Embryonic facial prominence (tissue), 1 donor: ENCODE data around the gene FGG.

Experiments used
- DNase-seq: peaks from one replicate; pipeline ENCODE4 v3.0.0-alpha.2; 2016; ENCODE audit errors: extremely low spot score

The FGG gene

GRCh38 chr4:154612472-154613414 lies at the start of gene FGG:
Gene FGG (minus strand): TSS chr4:154612656. CDS start chr4:154612609, 47 bp downstream.
- no peak for DNase-seq

GRCh38 chr4:154660052-154660451 lies 47.6 kb upstream of the FGG start:
- no peak for DNase-seq

GRCh38 chr4:154658680-154659405 lies 46.4 kb upstream of the FGG start:
- DNase-seq, result no peak

GRCh38 chr4:154643493-154643892 lies 31.0 kb upstream of the FGG start:
- no peak for DNase-seq

- DNase-seq, result no peak
Measured at GRCh38 chr4:154642373-154643009, 30.0 kb upstream of the FGG start.

GRCh38 chr4:154640999-154641398 lies 28.5 kb upstream of the FGG start:
- no peak for DNase-seq

GRCh38 chr4:154634058-154634457 lies 21.6 kb upstream of the FGG start:
- no peak for DNase-seq

GRCh38 chr4:154631828-154632227 lies 19.4 kb upstream of the FGG start:
- no peak for DNase-seq

GRCh38 chr4:154630324-154630723 lies 17.9 kb upstream of the FGG start:
- DNase-seq, result no peak

GRCh38 chr4:154626793-154627484 lies 14.5 kb upstream of the FGG start:
- peak; percentile 14 for DNase-seq

- DNase-seq, result no peak
Measured at GRCh38 chr4:154625971-154626370, 13.5 kb upstream of the FGG start.

- DNase-seq, result no peak
Measured at GRCh38 chr4:154623995-154624394, 11.5 kb upstream of the FGG start.

GRCh38 chr4:154623436-154623835 lies 11.0 kb upstream of the FGG start:
- DNase-seq, result no peak

- DNase-seq, result peak; percentile 43
Measured at GRCh38 chr4:154622598-154622997, 10.1 kb upstream of the FGG start.

- DNase-seq, result no peak
Measured at GRCh38 chr4:154620111-154620510, 7.7 kb upstream of the FGG start.

- DNase-seq, result peak; percentile 12
Measured at GRCh38 chr4:154618708-154619315, 6.4 kb upstream of the FGG start.

GRCh38 chr4:154617820-154618317 lies 5.4 kb upstream of the FGG start:
- DNase-seq, result no peak

- DNase-seq, result no peak
Measured at GRCh38 chr4:154616731-154617130, 4.3 kb upstream of the FGG start.

- DNase-seq, result no peak
Measured at GRCh38 chr4:154616287-154616686, 3.8 kb upstream of the FGG start.

- DNase-seq, result no peak
Measured at GRCh38 chr4:154615211-154615610, 2.8 kb upstream of the FGG start.

- no peak for DNase-seq
Measured at GRCh38 chr4:154614306-154614705, 1.9 kb upstream of the FGG start.
